NT2/D1 (cell line): ENCODE measurements around the gene SLC10A6.

Source experiments
- DNase-seq: peaks from one replicate; pipeline ENCODE4 v3.0.0-alpha.2; 2011; ENCODE audit warnings: low read depth, low spot score
- H3K27me3 ChIP-seq: 2 replicates; pipeline ENCODE4 v1.6.0; 2011; ENCODE audit warnings: mild to moderate bottlenecking; ENCODE audit not compliant: insufficient read length, insufficient read depth
- H3K36me3 ChIP-seq: 2 replicates; pipeline ENCODE4 v1.6.1; 2011; ENCODE audit warnings: mild to moderate bottlenecking, low read length, mixed read lengths; ENCODE audit not compliant: insufficient read depth, insufficient read length
- H3K4me1 ChIP-seq: 2 replicates; pipeline ENCODE4 v1.5.1; 2011; ENCODE audit not compliant: insufficient read depth, insufficient read length
- H3K4me3 ChIP-seq: 2 replicates; pipeline ENCODE4 v1.5.1; 2011; ENCODE audit warnings: low read depth; ENCODE audit not compliant: insufficient read length
- H3K9ac ChIP-seq: 2 replicates; pipeline ENCODE4 v1.6.0; 2011; ENCODE audit warnings: low read depth; ENCODE audit not compliant: insufficient read length
- H3K9me3 ChIP-seq: 2 replicates; pipeline ENCODE4 v1.5.1; 2011; ENCODE audit warnings: mild to moderate bottlenecking, low read length; ENCODE audit not compliant: insufficient read depth
- SUZ12 ChIP-seq: IDR thresholded peaks from 2 replicates; pipeline ENCODE4 v1.6.1; 2011; ENCODE audit not compliant: insufficient read length, insufficient read depth; ENCODE audit errors: extremely low read depth
- YY1 ChIP-seq: IDR thresholded peaks from 2 replicates; pipeline ENCODE4 v1.6.1; 2011; ENCODE audit not compliant: insufficient read length, insufficient read depth
- ZNF274 ChIP-seq: IDR thresholded peaks from 2 replicates; pipeline ENCODE4 v1.6.1; 2011; ENCODE audit warnings: mild to moderate bottlenecking, low read depth, low read length

Gene SLC10A6

GRCh38 chr4:86870442-86871069, 21.4 kb upstream of the SLC10A6 start:
- no peak for TF ChIP-seq SUZ12
- TF ChIP-seq ZNF274, result no peak
- no peak for TF ChIP-seq YY1
- DNase-seq, result no peak
- no peaks in the 10 kb centered on the region for H3K9me3 ChIP-seq

GRCh38 chr4:86857341-86858052, 8.3 kb upstream of the SLC10A6 start:
- Histone ChIP-seq H3K4me1 (no peaks in the 10 kb centered on the region), H3K9me3 (no peaks in the 10 kb centered on the region), H3K9ac (no peak overlapping the region), H3K4me3 (no peak overlapping the region), H3K27me3 (peaks cover 36% of the 10 kb centered on the region), H3K36me3 (no peaks in the 10 kb centered on the region)
- TF ChIP-seq YY1 (no peak), SUZ12 (no peak), ZNF274 (no peak)
- peak; percentile 25 for DNase-seq

More at GRCh38 chr4:86870442-86871069, 21.4 kb upstream of the SLC10A6 start:
- no peaks in the 10 kb centered on the region for H3K27me3 ChIP-seq
- H3K36me3 ChIP-seq, result no peaks in the 10 kb centered on the region
- no peak overlapping the region for H3K9ac ChIP-seq
- H3K4me3 ChIP-seq, result no peak overlapping the region
- H3K4me1 ChIP-seq, result no peaks in the 10 kb centered on the region

GRCh38 chr4:86856896-86857295, 7.7 kb upstream of the SLC10A6 start:
- no peak for DNase-seq
- no peak overlapping the region for H3K9ac ChIP-seq
- H3K4me3 ChIP-seq, result no peak overlapping the region
- peaks cover 36% of the 10 kb centered on the region for H3K27me3 ChIP-seq
- TF ChIP-seq YY1, result no peak
- no peak for TF ChIP-seq ZNF274
- no peak for TF ChIP-seq SUZ12
- no peaks in the 10 kb centered on the region for H3K36me3 ChIP-seq
- no peaks in the 10 kb centered on the region for H3K9me3 ChIP-seq
- no peaks in the 10 kb centered on the region for H3K4me1 ChIP-seq

DNA sequence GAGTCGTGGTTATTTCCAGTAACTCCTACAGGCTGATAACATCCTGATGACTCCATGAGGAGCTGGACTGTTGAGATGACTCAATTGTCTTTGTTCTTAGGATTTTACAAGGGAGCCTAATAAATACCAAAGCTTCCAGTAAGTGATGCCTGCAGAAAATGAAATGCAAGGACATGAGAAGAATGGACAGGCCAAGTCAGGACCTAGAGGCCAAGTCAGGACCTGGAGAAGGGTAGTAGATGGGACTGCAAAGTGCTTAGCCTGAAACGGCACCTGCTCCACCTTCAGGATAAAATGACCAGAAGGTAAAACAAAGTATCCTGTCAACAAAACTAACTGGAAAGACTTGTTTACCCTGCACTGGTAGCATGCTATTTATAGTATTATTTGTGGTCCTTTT, 6.4 kb upstream of the SLC10A6 start:
- Histone ChIP-seq H3K9me3 (no peaks in the 10 kb centered on the region), H3K27me3 (peaks cover 28% of the 10 kb centered on the region)
- DNase-seq, result no peak

DNA sequence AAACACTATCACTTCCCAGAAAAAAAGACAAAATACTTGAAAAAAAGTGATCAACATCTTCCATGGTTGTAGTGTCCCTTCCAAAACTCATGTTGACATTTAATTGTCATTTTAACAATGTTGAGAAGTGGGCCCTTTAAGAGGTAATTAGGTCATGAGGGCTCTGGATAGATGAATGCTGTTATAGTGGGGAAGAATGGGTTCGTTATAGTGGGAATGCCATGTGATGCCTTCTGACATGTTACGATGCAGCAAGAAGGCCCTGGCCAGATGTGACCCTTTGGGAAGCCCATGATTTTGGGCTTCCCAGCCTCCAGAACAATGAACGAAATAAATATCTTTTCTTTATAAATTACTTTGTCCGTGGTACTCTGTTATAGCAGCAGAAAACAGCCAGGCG, 4.0 kb upstream of the SLC10A6 start:
- no peaks in the 10 kb centered on the region for H3K9me3 ChIP-seq
- peaks cover 21% of the 10 kb centered on the region for H3K27me3 ChIP-seq
- DNase-seq, result no peak
- H3K9ac ChIP-seq, result no peak overlapping the region
- H3K4me1 ChIP-seq, result peaks cover 2% of the 10 kb centered on the region
- no peak overlapping the region for H3K4me3 ChIP-seq
- TF ChIP-seq YY1 (no peak), ZNF274 (no peak), SUZ12 (no peak)
- no peaks in the 10 kb centered on the region for H3K36me3 ChIP-seq

More for the DNA sequence above, 6.4 kb upstream of the SLC10A6 start:
- Histone ChIP-seq H3K4me3 (no peak overlapping the region), H3K36me3 (no peaks in the 10 kb centered on the region), H3K4me1 (no peaks in the 10 kb centered on the region), H3K9ac (no peak overlapping the region)
- TF ChIP-seq SUZ12 (no peak), ZNF274 (no peak), YY1 (no peak)

- no peak for DNase-seq
- Histone ChIP-seq H3K4me3 (no peak overlapping the region), H3K9me3 (no peaks in the 10 kb centered on the region), H3K27me3 (no peaks in the 10 kb centered on the region), H3K4me1 (peaks cover 2% of the 10 kb centered on the region), H3K9ac (no peak overlapping the region), H3K36me3 (no peaks in the 10 kb centered on the region)
- TF ChIP-seq ZNF274 (no peak), YY1 (no peak), SUZ12 (no peak)
Observed at GRCh38 chr4:86848136-86848535, 1.0 kb downstream of the SLC10A6 start.

DNA sequence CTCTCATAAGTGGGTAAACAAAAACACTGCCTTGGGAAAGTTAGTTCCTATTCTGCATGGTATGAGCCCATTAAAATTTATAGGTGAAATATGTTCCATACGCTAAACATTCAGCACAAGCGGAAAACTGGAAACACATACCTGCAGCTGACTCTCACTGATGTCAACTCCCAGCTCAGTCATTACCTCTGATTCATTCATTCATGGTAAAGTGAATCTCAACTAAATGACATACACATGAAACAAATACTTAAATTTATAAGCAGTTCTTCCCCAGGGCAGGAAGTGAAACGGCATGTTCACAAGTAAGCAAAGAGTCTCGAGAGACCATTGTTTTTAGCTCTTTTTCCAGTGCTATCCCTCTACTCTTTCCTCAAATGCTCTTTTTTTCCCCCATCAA, 1.6 kb downstream of the SLC10A6 start:
- Histone ChIP-seq H3K4me3 (no peak overlapping the region), H3K27me3 (no peaks in the 10 kb centered on the region), H3K36me3 (no peaks in the 10 kb centered on the region), H3K4me1 (peaks cover 2% of the 10 kb centered on the region), H3K9me3 (no peaks in the 10 kb centered on the region), H3K9ac (no peak overlapping the region)
- TF ChIP-seq ZNF274 (no peak), SUZ12 (no peak)
- no peak for DNase-seq

DNA sequence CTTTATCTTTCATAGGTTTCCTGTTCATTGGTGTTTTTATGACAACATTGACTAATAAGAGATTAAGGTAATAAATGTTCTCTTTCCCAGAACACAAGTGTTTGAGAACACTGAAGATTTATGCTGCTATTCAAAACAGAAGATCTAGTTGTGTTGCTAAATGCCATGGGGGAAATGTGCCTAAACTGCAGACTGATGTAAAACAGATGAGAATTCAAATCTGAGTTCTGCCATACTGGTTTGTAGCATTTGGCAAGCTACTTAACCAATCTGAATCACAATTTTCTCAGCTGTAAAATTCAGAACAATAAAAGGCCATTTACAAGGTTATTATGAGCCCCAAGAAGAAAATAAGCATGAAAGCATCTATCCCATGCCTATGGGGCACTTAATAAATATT, 2.3 kb downstream of the SLC10A6 start:
- H3K27me3 ChIP-seq, result no peaks in the 10 kb centered on the region
- H3K4me1 ChIP-seq, result peaks cover 2% of the 10 kb centered on the region
- TF ChIP-seq SUZ12 (no peak), ZNF274 (no peak), YY1 (no peak)
- no peak for DNase-seq
- H3K4me3 ChIP-seq, result no peak overlapping the region
- no peaks in the 10 kb centered on the region for H3K36me3 ChIP-seq
- H3K9ac ChIP-seq, result no peak overlapping the region
- no peaks in the 10 kb centered on the region for H3K9me3 ChIP-seq
